ENCODE measurements around the gene TFAP2E.
"Not testable (repeated sequence)": the region's sequence is repeated elsewhere in the genome, so short reads cannot be mapped to it uniquely, and the experiment has no call there.

Gene TFAP2E

DNA sequence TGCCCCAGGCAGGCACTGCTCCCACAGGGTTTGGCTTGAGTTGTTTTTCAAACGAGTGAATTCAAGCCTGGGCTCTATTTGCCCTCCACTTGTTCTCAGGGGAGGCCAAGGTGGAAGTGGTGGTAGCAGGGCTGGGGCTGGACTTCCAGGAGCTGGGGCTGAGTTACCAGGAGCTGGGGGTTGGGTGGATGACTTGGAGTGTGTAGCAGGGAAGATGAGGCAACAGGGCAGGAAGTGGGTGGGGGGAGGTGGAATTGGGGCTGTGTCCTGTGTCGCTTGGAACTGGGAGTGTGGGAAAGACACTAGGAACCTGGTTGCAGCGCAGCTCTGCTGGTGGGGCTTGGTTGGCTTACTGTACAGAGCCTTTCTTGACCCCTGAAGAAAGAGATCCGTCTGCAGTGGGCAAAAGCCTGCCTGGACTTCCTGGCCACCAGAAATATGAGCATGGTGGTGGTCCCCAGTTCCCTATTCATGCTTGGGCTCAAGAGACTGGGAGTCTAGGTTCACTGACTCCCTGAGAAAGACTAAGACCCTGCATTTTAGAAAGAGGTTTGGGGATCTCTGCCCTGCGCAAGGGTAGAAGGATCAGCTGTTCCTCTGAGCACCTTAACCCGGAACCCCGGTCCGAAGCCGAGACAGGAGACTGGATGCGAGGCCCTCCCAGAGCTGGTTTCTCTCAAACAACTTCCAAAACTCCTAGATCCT, 3.1 kb downstream of the TFAP2E start:
- Histone ChIP-seq H3K36me3 (ENCODE audit: control insufficient read depth, low read length) (no peaks in the 10 kb centered on the region), H4K20me1 (ENCODE audit: control insufficient read depth, insufficient read depth, low read depth, low read length) (no peaks in the 10 kb centered on the region), H3K79me2 (ENCODE audit: control insufficient read depth, low read length) (no peaks in the 10 kb centered on the region), H3K4me1 (ENCODE audit: control insufficient read depth, low read length) (peaks cover 32% of the 10 kb centered on the region), H3K9me2 (replicated peaks; ENCODE audit: control insufficient read depth, low read length) (no peaks in the 10 kb centered on the region), H3K27me3 (ENCODE audit: control insufficient read depth, low read length) (peaks cover 34% of the 10 kb centered on the region), H3K4me3 (ENCODE audit: low read length) (peak overlapping the region; percentile 70), H3F3A (ENCODE audit: control insufficient read depth, insufficient read depth) (peaks cover 4% of the 10 kb centered on the region; the same call in 1 of the 2 replicates), H3K9me3 (ENCODE audit: control insufficient read depth, insufficient read depth, low read length) (no peaks in the 10 kb centered on the region), H3K27ac (ENCODE audit: low read depth, low read length) (no peak overlapping the region), H3K4me2 (ENCODE audit: low read length) (peak overlapping the region; percentile 90)
- TF ChIP-seq EZH2phosphoT487 (IDR thresholded peaks at IDR 0.05; ENCODE audit: borderline replicate concordance, low read length): no peak
- TF ChIP-seq, protein P1, sequence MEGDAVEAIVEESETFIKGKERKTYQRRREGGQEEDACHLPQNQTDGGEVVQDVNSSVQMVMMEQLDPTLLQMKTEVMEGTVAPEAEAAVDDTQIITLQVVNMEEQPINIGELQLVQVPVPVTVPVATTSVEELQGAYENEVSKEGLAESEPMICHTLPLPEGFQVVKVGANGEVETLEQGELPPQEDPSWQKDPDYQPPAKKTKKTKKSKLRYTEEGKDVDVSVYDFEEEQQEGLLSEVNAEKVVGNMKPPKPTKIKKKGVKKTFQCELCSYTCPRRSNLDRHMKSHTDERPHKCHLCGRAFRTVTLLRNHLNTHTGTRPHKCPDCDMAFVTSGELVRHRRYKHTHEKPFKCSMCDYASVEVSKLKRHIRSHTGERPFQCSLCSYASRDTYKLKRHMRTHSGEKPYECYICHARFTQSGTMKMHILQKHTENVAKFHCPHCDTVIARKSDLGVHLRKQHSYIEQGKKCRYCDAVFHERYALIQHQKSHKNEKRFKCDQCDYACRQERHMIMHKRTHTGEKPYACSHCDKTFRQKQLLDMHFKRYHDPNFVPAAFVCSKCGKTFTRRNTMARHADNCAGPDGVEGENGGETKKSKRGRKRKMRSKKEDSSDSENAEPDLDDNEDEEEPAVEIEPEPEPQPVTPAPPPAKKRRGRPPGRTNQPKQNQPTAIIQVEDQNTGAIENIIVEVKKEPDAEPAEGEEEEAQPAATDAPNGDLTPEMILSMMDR (IDR thresholded peaks at IDR 0.05; ENCODE audit: low read depth, low read length, poor library complexity, severe bottlenecking): no peak

DNA sequence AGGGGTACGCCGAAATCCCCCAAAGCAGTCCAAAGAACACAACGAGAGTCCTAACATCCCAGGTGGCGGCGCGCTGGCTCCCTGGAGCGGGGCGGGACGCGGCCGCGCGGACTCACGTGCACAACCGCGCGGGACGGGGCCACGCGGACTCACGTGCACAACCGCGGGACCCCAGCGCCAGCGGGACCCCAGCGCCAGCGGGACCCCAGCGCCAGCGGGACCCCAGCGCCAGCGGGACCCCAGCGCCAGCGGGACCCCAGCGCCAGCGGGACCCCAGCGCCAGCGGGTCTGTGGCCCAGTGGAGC, 3.6 kb downstream of the TFAP2E start:
- not testable (repeated sequence) for H3K27ac ChIP-seq (ENCODE audit: low read depth, low read length); H3F3A ChIP-seq (ENCODE audit: control insufficient read depth, insufficient read depth); H3K9me2 ChIP-seq (replicated peaks; ENCODE audit: control insufficient read depth, low read length); H3K36me3 ChIP-seq (ENCODE audit: control insufficient read depth, low read length); H3K79me2 ChIP-seq (ENCODE audit: control insufficient read depth, low read length); H3K9me3 ChIP-seq (ENCODE audit: control insufficient read depth, insufficient read depth, low read length); H4K20me1 ChIP-seq (ENCODE audit: control insufficient read depth, insufficient read depth, low read depth, low read length)
- Histone ChIP-seq H3K4me1 (ENCODE audit: control insufficient read depth, low read length) (peaks cover 37% of the 10 kb centered on the region), H3K4me2 (ENCODE audit: low read length) (peak overlapping the region; percentile 90), H3K27me3 (ENCODE audit: control insufficient read depth, low read length) (peaks cover 33% of the 10 kb centered on the region), H3K4me3 (ENCODE audit: low read length) (peak overlapping the region; percentile 70)
- TF ChIP-seq EZH2phosphoT487 (IDR thresholded peaks at IDR 0.05; ENCODE audit: borderline replicate concordance, low read length): 0 out of 2 replicates have a peak, but pooled peaks have one; percentile 38

DNA sequence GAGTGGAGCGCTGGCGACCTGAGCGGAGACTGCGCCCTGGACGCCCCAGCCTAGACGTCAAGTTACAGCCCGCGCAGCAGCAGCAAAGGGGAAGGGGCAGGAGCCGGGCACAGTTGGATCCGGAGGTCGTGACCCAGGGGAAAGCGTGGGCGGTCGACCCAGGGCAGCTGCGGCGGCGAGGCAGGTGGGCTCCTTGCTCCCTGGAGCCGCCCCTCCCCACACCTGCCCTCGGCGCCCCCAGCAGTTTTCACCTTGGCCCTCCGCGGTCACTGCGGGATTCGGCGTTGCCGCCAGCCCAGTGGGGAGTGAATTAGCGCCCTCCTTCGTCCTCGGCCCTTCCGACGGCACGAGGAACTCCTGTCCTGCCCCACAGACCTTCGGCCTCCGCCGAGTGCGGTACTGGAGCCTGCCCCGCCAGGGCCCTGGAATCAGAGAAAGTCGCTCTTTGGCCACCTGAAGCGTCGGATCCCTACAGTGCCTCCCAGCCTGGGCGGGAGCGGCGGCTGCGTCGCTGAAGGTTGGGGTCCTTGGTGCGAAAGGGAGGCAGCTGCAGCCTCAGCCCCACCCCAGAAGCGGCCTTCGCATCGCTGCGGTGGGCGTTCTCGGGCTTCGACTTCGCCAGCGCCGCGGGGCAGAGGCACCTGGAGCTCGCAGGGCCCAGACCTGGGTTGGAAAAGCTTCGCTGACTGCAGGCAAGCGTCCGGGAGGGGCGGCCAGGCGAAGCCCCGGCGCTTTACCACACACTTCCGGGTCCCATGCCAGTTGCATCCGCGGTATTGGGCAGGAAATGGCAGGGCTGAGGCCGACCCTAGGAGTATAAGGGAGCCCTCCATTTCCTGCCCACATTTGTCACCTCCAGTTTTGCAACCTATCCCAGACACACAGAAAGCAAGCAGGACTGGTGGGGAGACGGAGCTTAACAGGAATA, 4.2 kb downstream of the TFAP2E start:
- Histone ChIP-seq H3K36me3 (ENCODE audit: control insufficient read depth, low read length) (no peaks in the 10 kb centered on the region), H3K27me3 (ENCODE audit: control insufficient read depth, low read length) (peaks cover 28% of the 10 kb centered on the region), H3K79me2 (ENCODE audit: control insufficient read depth, low read length) (no peaks in the 10 kb centered on the region), H3K27ac (ENCODE audit: low read depth, low read length) (no peak overlapping the region), H3F3A (ENCODE audit: control insufficient read depth, insufficient read depth) (peaks cover 6% of the 10 kb centered on the region; the same call in 1 of the 2 replicates), H3K9me3 (ENCODE audit: control insufficient read depth, insufficient read depth, low read length) (no peaks in the 10 kb centered on the region), H3K9me2 (replicated peaks; ENCODE audit: control insufficient read depth, low read length) (no peaks in the 10 kb centered on the region), H3K4me2 (ENCODE audit: low read length) (peak overlapping the region; percentile 90), H4K20me1 (ENCODE audit: control insufficient read depth, insufficient read depth, low read depth, low read length) (no peaks in the 10 kb centered on the region), H3K4me1 (ENCODE audit: control insufficient read depth, low read length) (peaks cover 39% of the 10 kb centered on the region), H3K4me3 (ENCODE audit: low read length) (peak overlapping the region; percentile 70)
- TF ChIP-seq, protein P1 (IDR thresholded peaks at IDR 0.05; ENCODE audit: low read depth, low read length, poor library complexity, severe bottlenecking): no peak
- no peak for TF ChIP-seq EZH2phosphoT487 (IDR thresholded peaks at IDR 0.05; ENCODE audit: borderline replicate concordance, low read length)

All from DOHH2 (cell line).